Measurements from ENCODE around the gene PCSK1N.

PCSK1N gene

DNA sequence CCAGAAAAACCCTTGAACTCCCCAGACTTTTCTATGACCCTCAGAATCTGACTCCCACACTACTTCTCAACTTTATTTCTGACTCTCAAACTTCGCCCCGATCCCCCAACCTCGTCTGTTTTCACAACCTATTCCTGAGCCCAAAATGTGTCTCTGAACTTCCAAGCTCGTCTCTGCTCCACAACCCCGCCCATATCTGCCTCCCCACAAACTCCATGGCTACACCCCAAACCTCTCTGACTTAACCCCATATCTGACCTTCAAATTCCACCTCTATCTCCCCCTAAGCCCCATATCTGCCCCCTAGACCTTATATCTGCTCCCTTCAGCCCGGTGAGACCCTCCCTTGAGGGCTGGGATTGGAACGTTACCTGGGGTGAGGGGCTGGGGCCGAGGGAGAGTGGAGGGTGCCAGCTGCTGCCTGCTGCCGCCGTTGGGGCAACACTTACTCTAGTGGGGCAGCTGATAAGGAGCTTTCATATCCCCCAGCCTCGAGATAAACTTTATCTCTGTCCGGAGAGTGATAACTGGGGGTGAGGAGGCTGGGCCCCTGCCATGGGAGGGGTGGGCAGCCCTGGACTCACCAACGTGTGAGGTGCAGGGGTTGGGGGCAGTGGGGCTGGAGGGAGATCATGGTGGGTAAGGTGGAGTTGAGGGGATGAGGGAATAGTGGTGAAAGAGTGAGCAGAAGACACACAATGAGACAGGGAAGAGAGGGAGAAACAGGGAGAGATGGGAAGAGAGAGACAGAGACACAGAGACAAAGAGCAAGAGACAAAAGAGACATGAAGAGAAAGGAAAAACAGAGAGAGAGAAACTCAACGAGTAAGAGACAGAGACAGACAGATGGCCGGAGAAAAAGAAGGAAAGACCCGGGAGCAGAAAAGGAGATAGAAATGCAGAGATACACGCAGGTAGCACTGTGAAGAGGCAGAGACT is 47.6 kb downstream of the PCSK1N start:
- no peak for DNase-seq

DNA sequence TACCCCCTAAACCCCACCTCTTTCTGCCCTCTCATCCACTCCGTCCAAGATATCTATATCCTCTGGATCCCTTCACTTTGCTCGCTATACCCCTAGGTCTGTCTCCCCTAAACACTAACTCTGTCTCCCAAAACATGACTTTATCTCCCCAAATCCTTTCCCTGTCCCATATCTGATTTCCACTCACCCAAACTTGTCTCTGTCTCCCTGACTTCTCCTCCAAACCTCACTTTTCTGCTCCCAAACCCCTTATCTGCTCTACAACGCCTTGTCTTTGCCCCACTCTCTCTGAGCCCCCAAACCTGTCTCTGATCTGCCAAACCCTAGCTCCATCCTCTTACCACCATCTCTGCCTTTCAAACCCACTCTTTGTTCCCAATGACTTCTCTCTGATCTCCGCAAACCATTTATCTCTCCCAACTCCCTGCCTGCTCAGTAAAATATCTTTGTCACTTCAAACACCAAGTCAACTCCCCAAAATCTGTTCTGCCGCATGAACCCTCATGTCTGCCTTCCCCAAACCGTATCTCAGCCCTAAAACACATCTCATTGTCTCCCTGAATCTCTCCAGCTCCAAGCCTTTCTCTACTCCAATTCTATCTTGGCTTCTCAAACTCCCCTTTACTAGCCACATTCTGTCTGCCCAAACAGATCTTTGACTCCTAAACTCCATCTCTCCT is 48.4 kb downstream of the PCSK1N start:
- DNase-seq = no peak

DNA sequence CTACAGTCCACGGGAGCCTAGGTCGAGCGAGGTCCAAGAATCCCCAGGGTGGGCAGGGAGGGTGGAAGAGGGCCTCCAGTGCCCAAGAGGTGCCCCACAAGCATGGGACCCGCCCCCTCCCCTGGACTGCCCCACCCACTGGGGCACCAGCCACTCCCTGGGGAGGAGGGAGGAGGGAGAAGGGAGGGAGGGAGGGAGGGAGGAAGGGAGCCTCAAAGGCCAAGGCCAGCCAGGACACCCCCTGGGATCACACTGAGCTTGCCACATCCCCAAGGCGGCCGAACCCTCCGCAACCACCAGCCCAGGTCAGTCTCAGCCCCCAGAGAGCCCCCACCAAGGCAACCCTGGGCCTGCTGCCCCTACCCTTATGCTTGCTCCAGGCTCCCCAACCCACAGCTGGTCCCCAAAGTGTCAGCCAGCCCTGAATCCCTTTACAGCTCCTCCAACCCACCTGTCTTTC is 49.0 kb downstream of the PCSK1N start, which contains the start of gene GATA1:
TSS of gene GATA1 (plus strand) at position 250 of the 460 bp plus-strand sequence. CDS start 4,520 bp downstream, outside the sequence.
- DNase-seq = no peak

DNA sequence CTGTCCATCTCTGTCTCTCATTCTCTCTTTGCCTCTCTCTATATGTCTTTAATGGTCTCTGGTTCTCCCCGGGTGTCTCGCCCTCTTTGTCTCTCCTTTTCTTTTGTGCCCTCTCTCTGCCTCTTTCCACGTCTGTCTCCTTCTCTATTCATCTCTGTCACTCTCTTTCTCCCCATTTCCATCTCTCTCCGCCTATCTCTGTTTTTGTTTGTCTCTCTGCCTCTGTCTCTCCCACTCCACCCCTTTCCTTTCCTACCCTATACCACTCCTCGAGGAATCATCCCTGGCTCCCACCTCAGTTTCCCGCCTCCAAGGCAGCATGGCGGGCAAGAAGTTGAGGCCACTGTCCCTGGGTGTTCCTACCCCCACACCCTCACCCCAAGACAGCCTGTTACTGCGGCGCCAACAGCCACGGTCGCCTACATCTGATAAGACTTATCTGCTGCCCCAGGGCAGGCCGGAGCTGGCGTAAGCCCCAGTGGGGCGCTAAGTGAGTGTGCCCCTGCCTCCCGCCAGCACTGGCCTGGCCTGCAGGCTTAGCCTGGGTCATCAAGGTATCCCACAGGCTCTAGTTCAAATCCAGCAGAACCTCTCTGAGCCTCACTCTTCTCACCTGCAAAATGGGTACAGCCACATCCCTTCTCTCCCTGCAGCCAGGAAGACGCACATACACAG is 49.7 kb downstream of the PCSK1N start:
- no peak for DNase-seq

DNA sequence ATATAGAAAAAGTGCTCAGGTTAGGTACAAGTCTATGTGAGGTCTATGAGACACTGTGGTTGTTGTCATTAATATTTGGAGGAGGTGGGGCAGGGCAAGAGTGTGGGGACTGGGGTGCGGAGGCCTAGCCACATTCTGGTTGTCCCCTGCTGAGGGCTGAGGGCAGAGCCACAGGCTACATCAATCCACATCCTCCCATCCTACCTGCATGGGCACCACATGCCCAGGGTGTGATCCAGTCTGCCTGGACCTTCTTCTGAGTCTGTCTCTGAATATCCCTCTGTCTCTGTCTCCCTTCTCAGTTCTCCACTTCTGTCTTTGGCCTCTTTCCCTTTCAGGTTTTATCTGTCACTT is 50.2 kb downstream of the PCSK1N start:
- DNase-seq = no peak

DNA sequence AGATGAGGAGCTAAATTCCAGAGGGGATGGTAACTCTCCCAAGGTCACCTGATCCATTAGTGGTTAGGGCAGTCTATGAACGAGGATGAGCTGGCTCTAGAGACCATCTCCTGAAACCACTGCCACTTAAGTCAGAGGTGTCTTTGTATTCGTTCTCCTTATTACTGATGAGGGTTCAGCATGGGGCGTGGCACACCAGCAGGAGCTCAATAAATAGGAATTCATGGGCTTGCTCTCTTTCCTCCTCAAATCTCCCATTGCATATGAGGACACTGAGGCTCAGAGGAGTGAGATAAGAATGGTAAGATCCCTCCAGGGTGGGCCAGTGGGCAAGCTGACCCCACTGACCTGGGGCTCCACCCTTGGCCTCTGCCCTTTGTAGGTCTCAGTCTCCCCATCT is 50.7 kb downstream of the PCSK1N start:
- no peak for DNase-seq

DNA sequence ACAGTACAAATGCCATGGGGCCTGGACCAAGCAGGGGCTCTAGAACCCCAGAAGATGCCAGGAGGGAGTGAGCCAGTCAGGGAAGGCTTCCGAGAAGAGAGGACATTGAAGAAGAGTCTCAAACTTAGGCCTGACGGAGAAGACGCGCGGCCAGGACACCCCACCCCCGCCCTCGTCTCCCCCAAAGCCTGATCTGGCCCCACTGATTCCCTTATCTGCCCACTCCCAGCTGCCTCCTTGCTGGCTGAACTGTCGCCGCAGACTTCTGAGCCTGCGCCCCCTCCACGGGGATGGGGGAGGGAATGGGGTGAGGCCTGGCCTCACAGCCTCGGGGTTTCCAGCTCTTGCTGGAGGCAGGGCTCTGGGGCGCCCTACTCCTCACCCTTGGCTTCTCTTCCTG is 52.6 kb downstream of the PCSK1N start:
- no peak for DNase-seq

DNA sequence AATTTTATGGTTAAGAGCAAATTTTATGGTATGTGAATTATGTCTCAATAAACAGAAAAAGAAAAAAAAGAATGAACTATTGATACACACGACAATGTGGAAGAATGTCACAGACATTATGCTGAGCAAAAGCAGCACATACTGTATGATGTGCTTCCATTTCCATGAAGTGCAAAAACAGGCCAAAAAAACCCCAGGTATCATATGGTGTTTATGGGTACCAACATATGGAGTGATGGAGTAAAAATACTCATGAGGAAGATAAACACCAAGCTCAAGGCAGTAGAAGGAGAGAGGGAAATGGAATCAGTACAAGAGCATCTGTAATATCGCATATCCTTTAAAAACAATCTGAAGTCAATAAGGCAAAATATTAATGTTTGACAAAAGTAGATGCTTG is 53.2 kb downstream of the PCSK1N start:
- no peak for DNase-seq

DNA sequence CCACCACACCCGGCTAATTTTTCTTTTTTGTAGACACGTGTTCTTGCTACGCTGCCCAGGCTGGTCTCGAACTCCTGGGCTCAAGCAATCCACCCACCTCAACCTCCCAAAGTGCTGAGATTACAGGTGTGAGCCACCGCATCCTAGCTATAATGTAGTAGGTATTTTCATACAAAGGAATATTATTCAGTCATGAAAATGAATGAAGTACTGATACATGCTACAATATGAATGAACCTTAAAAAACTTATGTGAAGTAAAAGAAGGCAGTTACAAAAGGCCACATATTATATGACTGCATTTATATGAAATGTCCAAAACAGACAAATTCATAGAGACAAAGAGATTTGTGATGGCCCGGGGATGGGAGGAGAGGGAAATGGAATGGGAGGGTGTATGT is 53.7 kb downstream of the PCSK1N start:
- DNase-seq = no peak

All from SIG-M5 (cell line).